ENCODE data around the gene SLC6A17. TPM values are rescaled to one million over a fixed set of nuclear protein-coding genes. Genes with fewer than 3 reads are reported as not detected.

Gene SLC6A17
- total RNA-seq, 1 donor from 2014 or later, result 46.1 TPM

DNA sequence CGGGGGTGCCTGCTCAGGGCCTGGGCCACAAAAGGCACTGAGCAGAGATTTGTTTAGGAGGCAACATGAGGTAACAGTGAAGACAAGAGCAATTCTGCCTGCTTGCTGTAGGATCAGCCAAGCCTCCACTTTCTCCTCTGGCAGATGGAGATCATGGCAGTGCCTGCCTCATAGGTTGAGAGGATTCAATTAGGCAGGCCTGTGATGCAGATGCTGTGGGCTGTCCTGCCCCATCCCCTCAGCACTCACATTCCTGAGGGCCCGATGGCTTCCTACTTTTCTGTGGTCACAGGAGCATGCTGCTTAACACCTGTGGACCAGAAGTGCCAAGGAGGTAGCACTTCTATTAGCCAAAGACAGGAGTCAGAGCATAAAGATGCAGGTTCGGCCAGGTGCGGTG, 39.2 kb upstream of the SLC6A17 start:
- peaks cover 11% of the 10 kb centered on the region for H3K27me3 Mint-ChIP-seq (ENCODE audit: unreplicated experiment)

DNA sequence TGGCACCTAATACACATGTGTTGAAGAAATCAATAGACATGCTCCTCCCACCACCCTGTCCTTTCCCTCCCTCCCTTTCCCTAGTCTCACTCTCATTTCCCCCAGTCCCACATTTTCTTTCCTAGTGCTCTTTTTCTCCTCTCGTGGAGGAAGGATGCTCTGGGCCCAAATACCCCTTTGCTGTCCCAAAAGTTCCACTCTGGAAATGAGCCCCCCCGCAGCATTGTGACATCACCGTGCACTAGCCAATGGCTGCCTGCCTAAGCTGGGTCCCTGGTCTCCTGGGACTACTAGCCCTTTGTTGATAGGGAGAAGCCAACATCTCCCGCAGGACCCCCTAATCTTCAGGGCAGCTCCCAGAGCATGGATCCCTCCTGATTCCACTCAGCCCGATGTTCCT, 38.2 kb upstream of the SLC6A17 start, which contains the start of gene UBL4B:
Gene UBL4B (plus strand): TSS at position 301 of the 400 bp plus-strand sequence. CDS start 92 bp downstream, at position 393.
- H3K27me3 Mint-ChIP-seq (ENCODE audit: unreplicated experiment), result peaks cover 11% of the 10 kb centered on the region
- TF ChIP-seq, protein P1, sequence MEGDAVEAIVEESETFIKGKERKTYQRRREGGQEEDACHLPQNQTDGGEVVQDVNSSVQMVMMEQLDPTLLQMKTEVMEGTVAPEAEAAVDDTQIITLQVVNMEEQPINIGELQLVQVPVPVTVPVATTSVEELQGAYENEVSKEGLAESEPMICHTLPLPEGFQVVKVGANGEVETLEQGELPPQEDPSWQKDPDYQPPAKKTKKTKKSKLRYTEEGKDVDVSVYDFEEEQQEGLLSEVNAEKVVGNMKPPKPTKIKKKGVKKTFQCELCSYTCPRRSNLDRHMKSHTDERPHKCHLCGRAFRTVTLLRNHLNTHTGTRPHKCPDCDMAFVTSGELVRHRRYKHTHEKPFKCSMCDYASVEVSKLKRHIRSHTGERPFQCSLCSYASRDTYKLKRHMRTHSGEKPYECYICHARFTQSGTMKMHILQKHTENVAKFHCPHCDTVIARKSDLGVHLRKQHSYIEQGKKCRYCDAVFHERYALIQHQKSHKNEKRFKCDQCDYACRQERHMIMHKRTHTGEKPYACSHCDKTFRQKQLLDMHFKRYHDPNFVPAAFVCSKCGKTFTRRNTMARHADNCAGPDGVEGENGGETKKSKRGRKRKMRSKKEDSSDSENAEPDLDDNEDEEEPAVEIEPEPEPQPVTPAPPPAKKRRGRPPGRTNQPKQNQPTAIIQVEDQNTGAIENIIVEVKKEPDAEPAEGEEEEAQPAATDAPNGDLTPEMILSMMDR (IDR thresholded peaks at IDR 0.05; ENCODE audit: unreplicated experiment), result no peak
- peaks cover 24% of the 10 kb centered on the region for H3K4me1 Mint-ChIP-seq (ENCODE audit: unreplicated experiment)

More for the DNA sequence above, 39.2 kb upstream of the SLC6A17 start:
- H3K27ac Mint-ChIP-seq (ENCODE audit: unreplicated experiment), result no peak overlapping the region
- no peak for DNase-seq (ENCODE audit: low spot score)
- peaks cover 5% of the 10 kb centered on the region for H3K36me3 Mint-ChIP-seq (ENCODE audit: low read depth, unreplicated experiment)
- H3K9me3 Mint-ChIP-seq (ENCODE audit: unreplicated experiment), result no peaks in the 10 kb centered on the region
- peaks cover 24% of the 10 kb centered on the region for H3K4me1 Mint-ChIP-seq (ENCODE audit: unreplicated experiment)
- TF ChIP-seq, protein P1 (IDR thresholded peaks at IDR 0.05; ENCODE audit: unreplicated experiment), result no peak
- no peak overlapping the region for H3K4me3 Mint-ChIP-seq (ENCODE audit: unreplicated experiment)

DNA sequence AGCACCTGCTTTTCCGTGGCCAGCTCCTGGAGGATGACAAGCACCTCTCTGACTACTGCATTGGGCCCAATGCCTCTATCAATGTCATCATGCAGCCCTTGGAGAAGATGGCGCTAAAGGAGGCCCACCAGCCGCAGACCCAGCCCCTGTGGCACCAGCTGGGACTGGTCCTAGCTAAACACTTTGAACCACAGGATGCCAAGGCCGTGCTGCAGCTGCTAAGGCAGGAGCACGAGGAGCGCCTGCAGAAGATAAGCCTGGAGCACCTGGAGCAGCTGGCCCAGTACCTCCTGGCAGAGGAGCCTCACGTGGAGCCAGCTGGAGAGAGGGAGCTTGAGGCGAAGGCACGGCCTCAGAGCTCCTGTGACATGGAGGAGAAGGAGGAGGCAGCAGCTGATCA, 37.6 kb upstream of the SLC6A17 start:
- Mint-ChIP-seq H3K27ac (ENCODE audit: unreplicated experiment) (no peak overlapping the region), H3K27me3 (ENCODE audit: unreplicated experiment) (peaks cover 11% of the 10 kb centered on the region), H3K9me3 (ENCODE audit: unreplicated experiment) (no peaks in the 10 kb centered on the region), H3K4me1 (ENCODE audit: unreplicated experiment) (peaks cover 24% of the 10 kb centered on the region), H3K36me3 (ENCODE audit: low read depth, unreplicated experiment) (peaks cover 5% of the 10 kb centered on the region), H3K4me3 (ENCODE audit: unreplicated experiment) (no peak overlapping the region)
- DNase-seq (ENCODE audit: low spot score), result no peak
- TF ChIP-seq, protein P1 (IDR thresholded peaks at IDR 0.05; ENCODE audit: unreplicated experiment), result no peak

More for the DNA sequence above, 38.2 kb upstream of the SLC6A17 start, which contains the start of gene UBL4B:
- H3K27ac Mint-ChIP-seq (ENCODE audit: unreplicated experiment), result no peak within 1 kb of the TSS
- peaks cover 5% of the 10 kb centered on the region for H3K36me3 Mint-ChIP-seq (ENCODE audit: low read depth, unreplicated experiment)
- no peak for DNase-seq (ENCODE audit: low spot score)
- H3K9me3 Mint-ChIP-seq (ENCODE audit: unreplicated experiment), result no peaks in the 10 kb centered on the region
- H3K4me3 Mint-ChIP-seq (ENCODE audit: unreplicated experiment), result no peak within 1 kb of the TSS

DNA sequence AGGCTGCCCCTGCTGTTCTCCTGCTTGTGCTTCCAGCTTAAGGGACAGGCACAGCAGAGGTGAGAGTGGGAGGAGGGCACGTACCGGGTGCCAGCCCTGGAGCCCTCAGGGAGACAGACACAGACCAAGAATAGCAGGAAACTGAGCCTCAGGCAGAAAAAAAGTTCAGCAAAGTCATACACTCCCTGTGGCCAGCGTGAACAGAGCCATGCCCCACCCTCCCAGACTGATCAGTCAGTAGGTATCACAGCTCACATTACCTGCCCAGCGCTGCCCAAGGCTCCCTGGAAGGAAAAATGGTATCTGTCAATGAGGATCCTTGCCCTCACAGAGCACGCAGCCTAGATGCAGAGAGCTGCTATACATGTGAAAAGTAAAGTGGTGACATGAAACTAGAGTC, 36.7 kb upstream of the SLC6A17 start:
- Mint-ChIP-seq H3K4me3 (ENCODE audit: unreplicated experiment) (no peak overlapping the region), H3K27ac (ENCODE audit: unreplicated experiment) (no peak overlapping the region), H3K4me1 (ENCODE audit: unreplicated experiment) (peaks cover 22% of the 10 kb centered on the region), H3K9me3 (ENCODE audit: unreplicated experiment) (no peaks in the 10 kb centered on the region), H3K27me3 (ENCODE audit: unreplicated experiment) (peaks cover 9% of the 10 kb centered on the region), H3K36me3 (ENCODE audit: low read depth, unreplicated experiment) (peaks cover 5% of the 10 kb centered on the region)
- no peak for DNase-seq (ENCODE audit: low spot score)
- TF ChIP-seq, protein P1 (IDR thresholded peaks at IDR 0.05; ENCODE audit: unreplicated experiment), result no peak

DNA sequence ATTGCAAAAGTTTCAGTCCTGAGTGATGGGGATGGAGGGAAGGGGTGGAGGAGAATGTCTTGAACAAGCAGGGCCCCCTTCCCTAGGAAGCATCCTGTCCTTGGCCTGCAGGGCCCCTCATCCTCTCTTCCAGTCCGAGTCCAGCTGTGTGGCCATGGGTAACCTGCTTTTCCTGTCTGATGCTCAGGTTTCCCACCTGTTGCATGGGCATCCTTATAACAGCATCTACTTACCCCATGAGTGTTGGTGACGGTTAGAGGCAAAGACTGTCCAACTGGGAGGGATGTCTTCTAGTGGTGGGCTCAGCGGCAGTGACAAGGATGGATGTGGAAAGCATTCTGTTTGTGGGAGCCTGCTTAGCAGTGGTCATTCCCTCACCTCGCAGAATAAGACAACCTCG, 36.1 kb upstream of the SLC6A17 start:
- peaks cover 11% of the 10 kb centered on the region for H3K27me3 Mint-ChIP-seq (ENCODE audit: unreplicated experiment)
- no peak for DNase-seq (ENCODE audit: low spot score)
- peaks cover 19% of the 10 kb centered on the region for H3K4me1 Mint-ChIP-seq (ENCODE audit: unreplicated experiment)
- no peak overlapping the region for H3K4me3 Mint-ChIP-seq (ENCODE audit: unreplicated experiment)
- H3K9me3 Mint-ChIP-seq (ENCODE audit: unreplicated experiment), result no peaks in the 10 kb centered on the region
- H3K27ac Mint-ChIP-seq (ENCODE audit: unreplicated experiment), result no peak overlapping the region
- H3K36me3 Mint-ChIP-seq (ENCODE audit: low read depth, unreplicated experiment), result peaks cover under 1% of the 10 kb centered on the region
- TF ChIP-seq, protein P1 (IDR thresholded peaks at IDR 0.05; ENCODE audit: unreplicated experiment), result no peak

Measured in endothelial cell (in vitro differentiated cells).